ENCODE measurements around the gene ATP6V0A4. TPM values are rescaled to one million over a fixed set of nuclear protein-coding genes. Genes with fewer than 3 reads are reported as not detected.

The ATP6V0A4 gene
- total RNA-seq, 1 experiment from 2014 or later: not detected

DNA sequence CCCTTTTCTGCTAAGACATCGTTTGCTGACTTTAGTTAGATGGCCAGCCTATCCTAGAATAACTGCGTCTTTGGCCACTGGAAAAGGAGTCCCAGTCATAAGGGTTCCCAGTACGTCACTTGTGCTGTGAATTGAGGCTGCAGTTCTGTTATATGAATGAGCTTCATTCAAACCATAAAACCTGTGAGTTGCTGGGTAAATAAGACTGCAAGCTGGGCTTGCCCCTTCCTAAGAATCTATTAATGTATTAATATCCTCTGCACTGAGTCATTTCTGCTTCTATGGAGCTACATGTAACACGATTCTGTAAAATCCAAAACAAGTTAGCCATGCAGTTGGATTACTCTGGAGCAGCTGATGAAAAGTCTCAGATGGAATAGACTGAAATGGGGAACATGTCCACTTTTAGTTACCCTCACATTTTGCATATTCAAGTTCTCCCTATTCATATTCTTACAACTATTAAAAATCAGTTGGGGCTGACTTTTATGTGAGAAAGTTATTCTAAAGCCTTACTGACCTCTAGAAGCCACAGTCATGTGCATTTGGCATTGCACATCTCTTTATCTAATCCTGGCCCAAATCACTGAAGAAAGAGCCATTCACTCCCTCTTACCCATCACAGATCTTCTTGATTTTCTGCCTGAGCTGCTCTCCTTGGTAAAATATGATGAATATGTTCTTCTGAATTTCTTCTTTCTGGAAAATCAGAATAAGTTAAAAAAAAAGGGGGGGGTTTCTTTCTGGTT is 42.0 kb downstream of the ATP6V0A4 start:
- no peak for TF ChIP-seq EZH2 (IDR thresholded peaks at IDR 0.05; ENCODE audit: borderline replicate concordance, low read depth, low read length, poor library complexity, severe bottlenecking)
- TF ChIP-seq, protein P1, sequence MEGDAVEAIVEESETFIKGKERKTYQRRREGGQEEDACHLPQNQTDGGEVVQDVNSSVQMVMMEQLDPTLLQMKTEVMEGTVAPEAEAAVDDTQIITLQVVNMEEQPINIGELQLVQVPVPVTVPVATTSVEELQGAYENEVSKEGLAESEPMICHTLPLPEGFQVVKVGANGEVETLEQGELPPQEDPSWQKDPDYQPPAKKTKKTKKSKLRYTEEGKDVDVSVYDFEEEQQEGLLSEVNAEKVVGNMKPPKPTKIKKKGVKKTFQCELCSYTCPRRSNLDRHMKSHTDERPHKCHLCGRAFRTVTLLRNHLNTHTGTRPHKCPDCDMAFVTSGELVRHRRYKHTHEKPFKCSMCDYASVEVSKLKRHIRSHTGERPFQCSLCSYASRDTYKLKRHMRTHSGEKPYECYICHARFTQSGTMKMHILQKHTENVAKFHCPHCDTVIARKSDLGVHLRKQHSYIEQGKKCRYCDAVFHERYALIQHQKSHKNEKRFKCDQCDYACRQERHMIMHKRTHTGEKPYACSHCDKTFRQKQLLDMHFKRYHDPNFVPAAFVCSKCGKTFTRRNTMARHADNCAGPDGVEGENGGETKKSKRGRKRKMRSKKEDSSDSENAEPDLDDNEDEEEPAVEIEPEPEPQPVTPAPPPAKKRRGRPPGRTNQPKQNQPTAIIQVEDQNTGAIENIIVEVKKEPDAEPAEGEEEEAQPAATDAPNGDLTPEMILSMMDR (conservative IDR thresholded peaks at IDR 0.05; ENCODE audit: low read depth, low read length): no peak
- DNase-seq (ENCODE audit: low spot score): no peak
- ChIA-PET CTCF (interaction anchor here (0.5 kb wide), 1 partner anchor 1888 kb away, joined by 3 read pairs; the partner anchor contains the start of gene CHRM2), POLR2A (ENCODE audit: low non-redundant PET) (no interaction called here)
- intact Hi-C loops (cut with micrococcal nuclease; ENCODE audit: unreplicated experiment): no loop called here
- no peak overlapping the region for H3K27ac ChIP-seq (ENCODE audit: low read depth, low read length, poor library complexity, severe bottlenecking)
- BruUV-seq (replicated peaks): no TSS peak
- no peaks in the 10 kb centered on the region for H3K9me3 ChIP-seq (ENCODE audit: low read depth, low read length, poor library complexity, severe bottlenecking)
- no peak overlapping the region for H3K4me3 ChIP-seq (ENCODE audit: low read depth, low read length, poor library complexity, severe bottlenecking)
- no peaks in the 10 kb centered on the region for H3K4me1 ChIP-seq (ENCODE audit: insufficient read depth, low read length, poor library complexity, severe bottlenecking)
- H3K36me3 ChIP-seq (ENCODE audit: insufficient read depth, low read length, poor library complexity, severe bottlenecking): no peaks in the 10 kb centered on the region
- H3K27me3 ChIP-seq (replicated peaks; ENCODE audit: insufficient read depth, low read depth, low read length, poor library complexity): peaks cover 35% of the 10 kb centered on the region

DNA sequence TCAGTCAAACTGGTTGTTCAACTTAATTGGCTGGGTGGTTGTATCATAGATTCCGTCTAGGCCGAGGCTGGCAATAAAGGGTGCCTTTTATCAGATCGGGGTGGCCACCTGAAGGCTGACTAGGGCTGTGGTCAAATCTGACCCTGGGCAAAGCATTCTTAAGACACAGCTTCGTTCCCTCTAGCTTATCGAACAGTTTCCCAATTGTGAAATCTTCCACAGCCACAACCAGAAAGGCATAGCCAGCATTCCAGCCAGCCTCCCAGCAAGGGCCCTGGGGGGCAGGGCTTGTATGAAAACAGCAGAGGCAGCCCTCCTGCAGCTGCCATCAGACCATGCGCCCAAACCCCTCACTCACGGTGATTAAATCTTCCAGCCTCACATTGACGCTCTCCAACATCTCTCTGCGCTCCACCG is 42.7 kb downstream of the ATP6V0A4 start:
- ChIA-PET CTCF (no interaction called here), POLR2A (ENCODE audit: low non-redundant PET) (no interaction called here)
- Histone ChIP-seq H3K9me3 (ENCODE audit: low read depth, low read length, poor library complexity, severe bottlenecking) (no peaks in the 10 kb centered on the region), H3K27me3 (replicated peaks; ENCODE audit: insufficient read depth, low read depth, low read length, poor library complexity) (peaks cover 39% of the 10 kb centered on the region), H3K4me1 (ENCODE audit: insufficient read depth, low read length, poor library complexity, severe bottlenecking) (no peaks in the 10 kb centered on the region), H3K27ac (ENCODE audit: low read depth, low read length, poor library complexity, severe bottlenecking) (no peak overlapping the region), H3K36me3 (ENCODE audit: insufficient read depth, low read length, poor library complexity, severe bottlenecking) (no peaks in the 10 kb centered on the region), H3K4me3 (ENCODE audit: low read depth, low read length, poor library complexity, severe bottlenecking) (no peak overlapping the region)
- no peak for TF ChIP-seq EZH2 (IDR thresholded peaks at IDR 0.05; ENCODE audit: borderline replicate concordance, low read depth, low read length, poor library complexity, severe bottlenecking)
- TF ChIP-seq, protein P1 (conservative IDR thresholded peaks at IDR 0.05; ENCODE audit: low read depth, low read length): no peak
- no peak for DNase-seq (ENCODE audit: low spot score)
- BruUV-seq (replicated peaks): no TSS peak
- intact Hi-C loops (cut with micrococcal nuclease; ENCODE audit: unreplicated experiment): no loop called here

GRCh38 chr7:138753610-138754009 is 44.4 kb downstream of the ATP6V0A4 start:
- ChIA-PET CTCF (no interaction called here), POLR2A (ENCODE audit: low non-redundant PET) (no interaction called here)
- Histone ChIP-seq H3K27me3 (replicated peaks; ENCODE audit: insufficient read depth, low read depth, low read length, poor library complexity) (peaks cover 35% of the 10 kb centered on the region), H3K36me3 (ENCODE audit: insufficient read depth, low read length, poor library complexity, severe bottlenecking) (no peaks in the 10 kb centered on the region), H3K27ac (ENCODE audit: low read depth, low read length, poor library complexity, severe bottlenecking) (no peak overlapping the region), H3K4me3 (ENCODE audit: low read depth, low read length, poor library complexity, severe bottlenecking) (no peak overlapping the region), H3K4me1 (ENCODE audit: insufficient read depth, low read length, poor library complexity, severe bottlenecking) (no peaks in the 10 kb centered on the region), H3K9me3 (ENCODE audit: low read depth, low read length, poor library complexity, severe bottlenecking) (no peaks in the 10 kb centered on the region)
- no peak for TF ChIP-seq EZH2 (IDR thresholded peaks at IDR 0.05; ENCODE audit: borderline replicate concordance, low read depth, low read length, poor library complexity, severe bottlenecking)
- TF ChIP-seq, protein P1 (conservative IDR thresholded peaks at IDR 0.05; ENCODE audit: low read depth, low read length): no peak
- no peak for DNase-seq (ENCODE audit: low spot score)
- intact Hi-C loops (cut with micrococcal nuclease; ENCODE audit: unreplicated experiment): no loop called here
- BruUV-seq (replicated peaks): no TSS peak

All from A673 (cell line).